GM12874 (cell line): Measurements from ENCODE around the gene DNAJC27.

Source experiments
- CTCF ChIP-seq: IDR thresholded peaks from 2 replicates; pipeline ENCODE4 v1.5.1; 2011; ENCODE audit warnings: low read depth, mild to moderate bottlenecking, control low read depth, low read length, moderate library complexity; ENCODE audit not compliant: insufficient read depth

Gene DNAJC27

GRCh38 chr2:25000036-25000435, 28.3 kb upstream of the DNAJC27 start:
- TF ChIP-seq CTCF = no peak

DNA sequence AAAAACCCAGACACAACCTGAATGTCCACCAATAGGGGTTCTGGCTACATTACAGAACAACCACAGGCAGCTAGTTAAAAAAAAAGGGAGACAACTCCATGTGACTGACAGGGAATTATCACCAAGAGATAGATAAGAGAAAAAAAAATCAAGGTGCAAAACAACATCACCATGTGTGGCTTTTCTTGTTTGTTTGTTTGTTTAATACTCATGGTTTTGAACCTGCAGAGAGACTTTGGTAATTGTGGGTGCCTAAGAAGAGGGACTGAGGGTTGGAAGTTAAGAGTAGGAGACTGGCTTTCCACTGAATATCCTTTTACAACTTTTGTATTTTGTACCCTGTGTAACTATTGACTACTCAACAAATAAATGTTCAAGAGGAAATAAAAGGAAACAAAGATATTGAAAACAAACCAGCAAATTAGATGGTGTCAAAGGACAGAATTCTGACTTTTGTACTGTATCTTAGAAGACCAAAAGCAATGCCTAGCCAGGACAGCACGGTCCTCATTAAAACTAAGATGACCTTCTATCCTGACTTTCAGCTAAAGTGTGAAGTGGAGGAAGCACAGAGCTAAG, 22.5 kb upstream of the DNAJC27 start:
- no peak for TF ChIP-seq CTCF

DNA sequence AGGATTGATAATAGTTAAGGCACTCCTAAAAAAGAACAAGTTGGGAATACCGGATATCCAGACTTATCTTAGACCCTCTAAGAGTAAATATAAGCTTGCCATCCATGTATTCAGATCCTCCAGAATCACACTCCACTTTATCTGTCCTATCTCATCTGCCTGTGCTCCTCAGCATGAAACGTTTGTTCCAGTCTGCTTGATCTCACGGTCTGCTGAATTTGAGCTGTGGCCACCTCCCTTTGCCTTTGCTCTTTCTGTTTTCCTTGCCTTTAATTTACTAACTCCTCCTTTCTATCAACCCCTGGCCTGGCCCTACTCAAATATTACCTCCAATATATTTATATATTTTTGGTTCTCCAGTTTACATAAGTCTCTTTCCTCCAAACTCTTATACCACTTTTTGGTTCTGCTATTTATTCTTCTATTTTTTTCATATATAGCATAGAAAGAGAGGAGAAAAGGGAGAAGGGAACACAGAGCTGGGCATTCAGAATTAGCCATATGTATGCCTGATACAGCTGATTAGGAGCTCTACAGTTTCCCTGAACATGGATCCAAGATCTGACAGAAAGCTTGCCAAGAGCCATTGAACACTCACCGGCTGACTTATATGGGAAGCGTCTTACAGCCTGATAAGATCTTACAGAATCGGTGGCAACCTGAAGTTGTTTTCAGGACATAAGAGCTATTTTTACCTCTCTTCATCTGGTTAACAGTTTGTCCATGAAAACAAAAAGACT, 21.8 kb upstream of the DNAJC27 start:
- TF ChIP-seq CTCF = no peak

GRCh38 chr2:24986372-24986771, 14.6 kb upstream of the DNAJC27 start:
- TF ChIP-seq CTCF = no peak

- no peak for TF ChIP-seq CTCF
Measured at GRCh38 chr2:24985511-24985910, 13.8 kb upstream of the DNAJC27 start.

- TF ChIP-seq CTCF = no peak
Measured at GRCh38 chr2:24984912-24985311, 13.2 kb upstream of the DNAJC27 start.

GRCh38 chr2:24981411-24982136, 9.8 kb upstream of the DNAJC27 start:
- no peak for TF ChIP-seq CTCF
